Placental pericyte (primary cell): ENCODE data around the gene ANKRD66. TPM values are rescaled to one million over a fixed set of nuclear protein-coding genes. Genes with fewer than 3 reads are reported as not detected.

Experiments used
- total RNA-seq: library from RNA; depleted of rRNA; stranded (reverse); fragments of >200 nt; gene quantifications from 2 replicates; pipeline ENCODE4 v1.2.3, GENCODE V29; 2012

ANKRD66 gene
- not detected in 2 replicates for total RNA-seq

GRCh38 chr6:46746696-46747095 is at the start of gene ANKRD66:
ANKRD66 (plus strand) TSS chr6:46746933; CDS start chr6:46751949, 5,016 bp downstream.

GRCh38 chr6:46734867-46735719 is 11.6 kb upstream of the ANKRD66 start, which contains the start of gene PLA2G7:
PLA2G7 (minus strand) TSS chr6:46735375; CDS start chr6:46722891, 12,484 bp downstream.

GRCh38 chr6:46793138-46793537 is 46.4 kb downstream of the ANKRD66 start, which contains the start of gene MEP1A:
MEP1A (plus strand) TSS chr6:46793389; CDS start chr6:46793399, 10 bp downstream.

Other genes with a start within 250 kb of the ANKRD66 start
- 0.22 and 6.3 TPM in 2 replicates for gene CYP39A1, start 94.1 kb upstream of the ANKRD66 start, total RNA-seq
- gene SLC25A27, start 94.0 kb upstream of the ANKRD66 start, total RNA-seq = 1.1 and 4.0 TPM in 2 replicates
- under 0.01 TPM in 2 replicates for gene TDRD6, start 59.0 kb upstream of the ANKRD66 start, total RNA-seq
- 0.14 TPM in 1 of 2 replicates, not detected in the other for gene PLA2G7, start 11.6 kb upstream of the ANKRD66 start, total RNA-seq
- not detected in 2 replicates for gene MEP1A, start 46.5 kb downstream of the ANKRD66 start, total RNA-seq
- gene ADGRF5, start 175.0 kb downstream of the ANKRD66 start, total RNA-seq = 0.22 and 0.86 TPM in 2 replicates